K562 (cell line): ENCODE results near the gene LSM4. TPM values are rescaled to one million over a fixed set of nuclear protein-coding genes. Genes with fewer than 3 reads are reported as not detected.

Experiments
- GATAD2B ChIP-seq: fragments of 450-650 bp; IDR thresholded peaks from 2 replicates; pipeline ENCODE4 v1.6.1; 2017; ENCODE audit warnings: mild to moderate bottlenecking, borderline replicate concordance
- HDAC3 ChIP-seq: fragments of 450-650 bp; IDR thresholded peaks from 2 replicates; pipeline ENCODE4 v1.6.1; 2018; ENCODE audit warnings: borderline replicate concordance, mild to moderate bottlenecking, moderate library complexity; ENCODE audit not compliant: partially characterized antibody
- HNRNPK ChIP-seq: fragments of 200-400 bp; formaldehyde crosslinking; IDR thresholded peaks from one replicate; pipeline ENCODE4 v1.6.1; 2018; ENCODE audit warnings: mild to moderate bottlenecking, low read depth, low read length; ENCODE audit not compliant: poor library complexity, severe bottlenecking
- NEUROD1 ChIP-seq: fragments of 150-350 bp; IDR thresholded peaks from 2 replicates; pipeline ENCODE4 v1.6.1; 2014; ENCODE audit warnings: borderline replicate concordance, low read length, low read depth; ENCODE audit not compliant: partially characterized antibody
- NR0B1 ChIP-seq: fragments of 450-650 bp; IDR thresholded peaks from one replicate; pipeline ENCODE4 v1.6.1; 2018; ENCODE audit warnings: mild to moderate bottlenecking, moderate library complexity; ENCODE audit not compliant: partially characterized antibody
- RNF2 ChIP-seq: sonication (generic); IDR thresholded peaks from 2 replicates; pipeline ENCODE4 v1.6.1; 2016
- TCF7 ChIP-seq: sonication (generic); IDR thresholded peaks from 2 replicates; pipeline ENCODE4 v1.6.1; 2016; ENCODE audit warnings: antibody characterized with exemption, borderline replicate concordance
- U2AF2 ChIP-seq: fragments of 200-400 bp; formaldehyde crosslinking; optimal IDR thresholded peaks from 2 replicates; pipeline ENCODE3; 2017; ENCODE audit warnings: low read depth, mild to moderate bottlenecking, low read length
- ZFX ChIP-seq: sonication (generic); formaldehyde crosslinking; IDR thresholded peaks from 2 replicates; pipeline ENCODE4 v1.8.0; 2022; ENCODE audit warnings: mild to moderate bottlenecking, missing genetic modification reagents, moderate library complexity
- polyA plus RNA-seq, 8 experiments: library from polyadenylated mRNA; depleted of rRNA in 4 of 8; stranded (reverse) in 5 of 8; unstranded in 3 of 8; fragments of >200 nt; fragmentation: Nextera tagmentation in 2 of 8; fragmentation: Illumina TruSeq in 1 of 8; extraction: Ambion mirVana in 2 of 8; extraction: Trizol in 1 of 8; gene quantifications; 2 replicates each; pipeline versions ENCODE4 v1.2.1 to v1.2.3, GENCODE V29; 2011 to 2014; ENCODE audit warnings: inconsistent platforms in 1 of 8, missing spikeins in 1 of 8
- total RNA-seq, 7 experiments: library from RNA; depleted of rRNA in 6 of 7; stranded (reverse); fragments of >200 nt in 6 of 7; fragmentation: Illumina TruSeq in 2 of 7; extraction: Trizol in 2 of 7; gene quantifications; 2 replicates each; pipeline versions ENCODE4 v1.2.1 to v1.2.3, GENCODE V29; 2011 to 2021; ENCODE audit warnings: low replicate concordance in 1 of 7
- TF ChIP-seq, protein P1 (sequence below): fragments of 200-600 bp; sonication (generic); IDR thresholded peaks from one replicate; pipeline ENCODE4 v1.6.1; 2012; ENCODE audit warnings: mild to moderate bottlenecking, low read depth, low read length, inconsistent platforms
- TF ChIP-seq, protein P2 (sequence below): fragments of 250-450 bp; sonication (Bioruptor Pico); IDR thresholded peaks from 2 replicates; pipeline ENCODE4 v1.8.0; 2022; ENCODE audit warnings: moderate library complexity, mild to moderate bottlenecking, inconsistent platforms
- TF ChIP-seq, protein P3 (sequence below): IDR thresholded peaks from 2 replicates; pipeline ENCODE4 v1.6.1; 2016; ENCODE audit warnings: missing genetic modification characterization, missing compliant biosample characterization

Gene LSM4
- total and polyA plus RNA-seq, 9 of the 15 experiments (the other 6 are each of a cell fraction or from before 2014, with no cell fraction given), result 11.9 to 763 (median 202) TPM

DNA sequence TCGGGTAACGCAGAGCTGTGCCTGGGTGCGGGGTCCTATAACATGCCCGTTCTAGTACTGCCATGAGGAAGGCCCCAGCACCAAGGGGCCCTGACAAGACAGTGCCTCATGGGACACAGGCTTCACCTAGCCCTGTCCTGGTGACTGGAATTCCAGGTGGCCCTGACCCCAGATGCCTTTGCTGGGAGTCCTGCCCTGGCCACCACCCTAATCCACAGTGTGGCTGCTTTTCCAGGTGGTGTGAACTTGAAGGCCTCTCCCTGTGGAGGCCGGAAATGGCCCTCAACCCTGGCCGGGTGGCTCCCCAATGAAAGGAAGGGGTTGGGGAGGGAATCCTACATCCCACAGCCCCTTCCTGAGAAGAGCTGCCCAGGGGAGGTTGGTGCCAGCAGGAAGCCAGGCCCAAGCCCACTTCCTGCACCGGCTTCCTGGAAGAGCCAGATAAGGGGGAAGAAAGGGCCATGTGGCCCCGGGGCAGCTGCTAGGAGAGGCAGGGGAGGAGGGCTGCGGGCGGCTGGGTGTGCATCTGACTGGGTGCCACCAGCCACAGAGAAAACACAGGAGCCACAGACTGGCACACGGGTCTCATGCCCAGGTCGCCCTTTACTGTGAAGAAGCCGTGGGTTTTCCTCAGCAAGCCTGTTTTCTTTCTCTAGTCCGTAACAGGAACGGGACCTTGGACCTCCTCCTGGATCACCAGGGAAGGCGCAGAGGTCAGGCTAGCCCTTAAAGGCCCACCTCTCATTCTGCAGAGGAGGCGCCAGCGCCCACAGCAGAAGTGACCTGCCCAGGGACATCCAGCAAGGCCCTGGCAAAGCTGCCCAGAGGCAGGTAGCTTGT, 4.7 kb downstream of the LSM4 start (continued):
- TF ChIP-seq, protein P1, sequence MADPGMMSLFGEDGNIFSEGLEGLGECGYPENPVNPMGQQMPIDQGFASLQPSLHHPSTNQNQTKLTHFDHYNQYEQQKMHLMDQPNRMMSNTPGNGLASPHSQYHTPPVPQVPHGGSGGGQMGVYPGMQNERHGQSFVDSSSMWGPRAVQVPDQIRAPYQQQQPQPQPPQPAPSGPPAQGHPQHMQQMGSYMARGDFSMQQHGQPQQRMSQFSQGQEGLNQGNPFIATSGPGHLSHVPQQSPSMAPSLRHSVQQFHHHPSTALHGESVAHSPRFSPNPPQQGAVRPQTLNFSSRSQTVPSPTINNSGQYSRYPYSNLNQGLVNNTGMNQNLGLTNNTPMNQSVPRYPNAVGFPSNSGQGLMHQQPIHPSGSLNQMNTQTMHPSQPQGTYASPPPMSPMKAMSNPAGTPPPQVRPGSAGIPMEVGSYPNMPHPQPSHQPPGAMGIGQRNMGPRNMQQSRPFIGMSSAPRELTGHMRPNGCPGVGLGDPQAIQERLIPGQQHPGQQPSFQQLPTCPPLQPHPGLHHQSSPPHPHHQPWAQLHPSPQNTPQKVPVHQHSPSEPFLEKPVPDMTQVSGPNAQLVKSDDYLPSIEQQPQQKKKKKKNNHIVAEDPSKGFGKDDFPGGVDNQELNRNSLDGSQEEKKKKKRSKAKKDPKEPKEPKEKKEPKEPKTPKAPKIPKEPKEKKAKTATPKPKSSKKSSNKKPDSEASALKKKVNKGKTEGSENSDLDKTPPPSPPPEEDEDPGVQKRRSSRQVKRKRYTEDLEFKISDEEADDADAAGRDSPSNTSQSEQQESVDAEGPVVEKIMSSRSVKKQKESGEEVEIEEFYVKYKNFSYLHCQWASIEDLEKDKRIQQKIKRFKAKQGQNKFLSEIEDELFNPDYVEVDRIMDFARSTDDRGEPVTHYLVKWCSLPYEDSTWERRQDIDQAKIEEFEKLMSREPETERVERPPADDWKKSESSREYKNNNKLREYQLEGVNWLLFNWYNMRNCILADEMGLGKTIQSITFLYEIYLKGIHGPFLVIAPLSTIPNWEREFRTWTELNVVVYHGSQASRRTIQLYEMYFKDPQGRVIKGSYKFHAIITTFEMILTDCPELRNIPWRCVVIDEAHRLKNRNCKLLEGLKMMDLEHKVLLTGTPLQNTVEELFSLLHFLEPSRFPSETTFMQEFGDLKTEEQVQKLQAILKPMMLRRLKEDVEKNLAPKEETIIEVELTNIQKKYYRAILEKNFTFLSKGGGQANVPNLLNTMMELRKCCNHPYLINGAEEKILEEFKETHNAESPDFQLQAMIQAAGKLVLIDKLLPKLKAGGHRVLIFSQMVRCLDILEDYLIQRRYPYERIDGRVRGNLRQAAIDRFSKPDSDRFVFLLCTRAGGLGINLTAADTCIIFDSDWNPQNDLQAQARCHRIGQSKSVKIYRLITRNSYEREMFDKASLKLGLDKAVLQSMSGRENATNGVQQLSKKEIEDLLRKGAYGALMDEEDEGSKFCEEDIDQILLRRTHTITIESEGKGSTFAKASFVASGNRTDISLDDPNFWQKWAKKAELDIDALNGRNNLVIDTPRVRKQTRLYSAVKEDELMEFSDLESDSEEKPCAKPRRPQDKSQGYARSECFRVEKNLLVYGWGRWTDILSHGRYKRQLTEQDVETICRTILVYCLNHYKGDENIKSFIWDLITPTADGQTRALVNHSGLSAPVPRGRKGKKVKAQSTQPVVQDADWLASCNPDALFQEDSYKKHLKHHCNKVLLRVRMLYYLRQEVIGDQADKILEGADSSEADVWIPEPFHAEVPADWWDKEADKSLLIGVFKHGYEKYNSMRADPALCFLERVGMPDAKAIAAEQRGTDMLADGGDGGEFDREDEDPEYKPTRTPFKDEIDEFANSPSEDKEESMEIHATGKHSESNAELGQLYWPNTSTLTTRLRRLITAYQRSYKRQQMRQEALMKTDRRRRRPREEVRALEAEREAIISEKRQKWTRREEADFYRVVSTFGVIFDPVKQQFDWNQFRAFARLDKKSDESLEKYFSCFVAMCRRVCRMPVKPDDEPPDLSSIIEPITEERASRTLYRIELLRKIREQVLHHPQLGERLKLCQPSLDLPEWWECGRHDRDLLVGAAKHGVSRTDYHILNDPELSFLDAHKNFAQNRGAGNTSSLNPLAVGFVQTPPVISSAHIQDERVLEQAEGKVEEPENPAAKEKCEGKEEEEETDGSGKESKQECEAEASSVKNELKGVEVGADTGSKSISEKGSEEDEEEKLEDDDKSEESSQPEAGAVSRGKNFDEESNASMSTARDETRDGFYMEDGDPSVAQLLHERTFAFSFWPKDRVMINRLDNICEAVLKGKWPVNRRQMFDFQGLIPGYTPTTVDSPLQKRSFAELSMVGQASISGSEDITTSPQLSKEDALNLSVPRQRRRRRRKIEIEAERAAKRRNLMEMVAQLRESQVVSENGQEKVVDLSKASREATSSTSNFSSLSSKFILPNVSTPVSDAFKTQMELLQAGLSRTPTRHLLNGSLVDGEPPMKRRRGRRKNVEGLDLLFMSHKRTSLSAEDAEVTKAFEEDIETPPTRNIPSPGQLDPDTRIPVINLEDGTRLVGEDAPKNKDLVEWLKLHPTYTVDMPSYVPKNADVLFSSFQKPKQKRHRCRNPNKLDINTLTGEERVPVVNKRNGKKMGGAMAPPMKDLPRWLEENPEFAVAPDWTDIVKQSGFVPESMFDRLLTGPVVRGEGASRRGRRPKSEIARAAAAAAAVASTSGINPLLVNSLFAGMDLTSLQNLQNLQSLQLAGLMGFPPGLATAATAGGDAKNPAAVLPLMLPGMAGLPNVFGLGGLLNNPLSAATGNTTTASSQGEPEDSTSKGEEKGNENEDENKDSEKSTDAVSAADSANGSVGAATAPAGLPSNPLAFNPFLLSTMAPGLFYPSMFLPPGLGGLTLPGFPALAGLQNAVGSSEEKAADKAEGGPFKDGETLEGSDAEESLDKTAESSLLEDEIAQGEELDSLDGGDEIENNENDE, result no peak
- TF ChIP-seq NEUROD1, result no peak
- TF ChIP-seq, protein P2, sequence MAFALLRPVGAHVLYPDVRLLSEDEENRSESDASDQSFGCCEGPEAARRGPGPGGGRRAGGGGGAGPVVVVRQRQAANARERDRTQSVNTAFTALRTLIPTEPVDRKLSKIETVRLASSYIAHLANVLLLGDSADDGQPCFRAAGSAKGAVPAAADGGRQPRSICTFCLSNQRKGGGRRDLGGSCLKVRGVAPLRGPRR (CRISPR knock-in tag), result no peak
- TF ChIP-seq RNF2, result peak; percentile 69; the same call in 1 of the 2 replicates
- TF ChIP-seq U2AF2, result no peak
- no peak for TF ChIP-seq HNRNPK
- no peak for TF ChIP-seq HDAC3
- peak; percentile 48 for TF ChIP-seq ZFX
- no peak for TF ChIP-seq NR0B1
- TF ChIP-seq TCF7, result no peak
- TF ChIP-seq GATAD2B, result 0 out of 2 replicates have a peak, but pooled peaks have one; percentile 58
- TF ChIP-seq, protein P3, sequence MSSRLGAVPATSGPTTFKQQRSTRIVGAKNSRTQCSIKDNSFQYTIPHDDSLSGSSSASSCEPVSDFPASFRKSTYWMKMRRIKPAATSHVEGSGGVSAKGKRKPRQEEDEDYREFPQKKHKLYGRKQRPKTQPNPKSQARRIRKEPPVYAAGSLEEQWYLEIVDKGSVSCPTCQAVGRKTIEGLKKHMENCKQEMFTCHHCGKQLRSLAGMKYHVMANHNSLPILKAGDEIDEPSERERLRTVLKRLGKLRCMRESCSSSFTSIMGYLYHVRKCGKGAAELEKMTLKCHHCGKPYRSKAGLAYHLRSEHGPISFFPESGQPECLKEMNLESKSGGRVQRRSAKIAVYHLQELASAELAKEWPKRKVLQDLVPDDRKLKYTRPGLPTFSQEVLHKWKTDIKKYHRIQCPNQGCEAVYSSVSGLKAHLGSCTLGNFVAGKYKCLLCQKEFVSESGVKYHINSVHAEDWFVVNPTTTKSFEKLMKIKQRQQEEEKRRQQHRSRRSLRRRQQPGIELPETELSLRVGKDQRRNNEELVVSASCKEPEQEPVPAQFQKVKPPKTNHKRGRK, result no peak
